CD1c-positive myeloid dendritic cell (primary cell): ENCODE measurements around the gene POSTN.

ENCODE experiments used
- DNase-seq: peaks from one replicate; pipeline ENCODE4 v3.0.0-alpha.2; 2016; ENCODE audit errors: extremely low spot score

Gene POSTN

DNA sequence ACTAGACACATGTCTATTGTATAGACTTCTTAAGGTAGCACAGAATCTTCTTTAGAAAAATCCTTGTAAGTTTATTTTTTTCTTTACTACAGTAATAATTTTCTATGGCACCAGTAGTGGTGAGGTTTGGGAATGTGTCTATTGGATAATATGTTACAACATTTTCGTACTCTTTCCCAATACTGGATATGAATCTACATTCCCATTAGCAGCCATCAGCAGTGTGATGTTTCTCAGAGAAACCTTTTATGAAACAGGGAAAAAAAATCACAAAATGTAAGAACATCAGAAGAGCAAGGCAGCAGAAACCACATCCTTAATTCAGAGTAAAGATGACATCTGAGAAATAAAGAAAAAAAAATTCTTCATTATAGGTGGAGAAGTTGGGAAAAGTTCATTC lies 83.3 kb downstream of the POSTN start:
- no peak for DNase-seq
